NCI-H345 treated with DMSO at 0.1 percent for 48 hours (cell line): Measurements from ENCODE around the gene TGFBR3L.
"Not testable (repeated sequence)": the region's sequence is repeated elsewhere in the genome, so short reads cannot be mapped to it uniquely, and the experiment has no call there.

Experiments used
- DNase-seq: peaks from one replicate; lab custom pipeline; 2025; ENCODE audit not compliant: unreplicated experiment; lab: John Stamatoyannopoulos, UW

TGFBR3L gene

DNA sequence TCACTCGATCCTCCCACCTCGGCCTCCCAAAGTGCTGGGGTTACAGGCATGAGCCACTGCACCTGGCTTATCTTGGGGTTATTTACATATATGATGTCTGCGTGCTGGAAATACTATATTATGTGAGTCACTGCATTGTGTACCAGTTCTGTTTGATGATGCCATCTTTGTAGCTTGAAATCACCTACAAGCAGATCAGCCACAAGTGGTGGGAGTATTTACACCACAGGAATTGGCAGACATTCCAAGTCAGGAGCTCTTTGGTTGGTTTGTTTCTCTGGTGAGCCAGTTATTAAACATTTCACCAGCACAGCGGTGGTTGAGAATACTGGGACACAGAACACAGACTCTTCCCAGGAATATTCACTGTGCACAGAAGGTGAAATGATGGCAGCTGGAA is 33.3 kb downstream of the TGFBR3L start:
- DNase-seq, result no peak

DNA sequence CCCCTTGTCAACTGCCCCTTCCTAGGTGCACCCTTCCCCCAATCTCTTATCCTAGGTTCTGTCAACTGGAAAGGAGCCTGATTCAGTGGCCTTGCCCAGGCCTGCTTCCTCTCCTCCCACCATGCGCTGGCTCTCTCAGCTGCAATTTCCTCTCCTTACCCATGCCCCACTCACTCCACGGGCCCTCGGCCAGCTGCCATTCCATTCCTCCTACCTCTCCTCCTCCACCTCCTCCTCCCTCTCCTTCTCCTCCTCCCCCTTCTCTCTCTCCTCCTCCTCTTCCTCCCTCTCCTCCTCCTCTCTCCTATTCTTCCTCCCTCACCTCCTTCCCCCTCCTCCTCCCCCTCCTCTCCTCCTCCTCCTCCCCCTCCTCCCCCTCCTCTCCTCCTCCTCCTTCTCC is 38.4 kb downstream of the TGFBR3L start:
- DNase-seq, result no peak

DNA sequence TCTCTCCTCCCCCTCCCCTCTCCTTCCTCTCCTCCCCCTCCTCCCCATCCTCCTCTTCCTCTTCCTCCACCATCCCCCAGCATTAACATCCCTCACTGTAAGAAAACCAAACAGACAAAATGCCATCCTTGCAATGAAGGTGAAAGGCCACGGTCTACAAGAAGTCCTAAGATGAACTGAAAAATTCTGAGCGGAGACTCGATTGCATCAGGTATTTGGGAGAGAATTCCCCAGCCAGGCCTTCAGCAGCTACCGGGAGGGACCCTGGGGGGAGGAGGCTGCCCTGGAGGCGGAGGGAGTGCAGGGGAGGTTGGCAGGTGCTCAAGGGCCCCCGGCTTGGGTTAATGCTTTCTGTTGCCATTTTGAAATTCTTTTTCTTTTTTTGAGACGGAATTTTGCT is 38.9 kb downstream of the TGFBR3L start:
- no peak for DNase-seq

DNA sequence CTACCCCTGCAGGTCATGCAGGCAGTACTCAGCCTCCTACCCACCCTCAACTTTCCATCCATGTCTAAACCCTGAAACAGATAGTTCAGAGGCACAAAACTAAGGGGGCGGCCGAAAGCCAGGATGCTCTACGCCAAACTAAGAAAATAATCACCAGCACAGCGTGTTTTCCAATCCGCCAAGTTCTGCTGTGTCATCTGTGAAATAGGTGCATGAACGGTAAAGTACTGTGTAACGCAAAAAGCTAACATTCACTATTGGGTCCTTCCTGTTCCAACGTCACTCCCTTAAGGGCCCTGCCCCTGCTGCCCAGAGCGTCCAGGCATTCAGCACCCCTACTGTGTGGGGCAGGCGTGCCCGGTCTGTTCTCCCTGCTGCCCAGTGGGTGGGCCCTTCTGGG is 41.1 kb downstream of the TGFBR3L start:
- no peak for DNase-seq

DNA sequence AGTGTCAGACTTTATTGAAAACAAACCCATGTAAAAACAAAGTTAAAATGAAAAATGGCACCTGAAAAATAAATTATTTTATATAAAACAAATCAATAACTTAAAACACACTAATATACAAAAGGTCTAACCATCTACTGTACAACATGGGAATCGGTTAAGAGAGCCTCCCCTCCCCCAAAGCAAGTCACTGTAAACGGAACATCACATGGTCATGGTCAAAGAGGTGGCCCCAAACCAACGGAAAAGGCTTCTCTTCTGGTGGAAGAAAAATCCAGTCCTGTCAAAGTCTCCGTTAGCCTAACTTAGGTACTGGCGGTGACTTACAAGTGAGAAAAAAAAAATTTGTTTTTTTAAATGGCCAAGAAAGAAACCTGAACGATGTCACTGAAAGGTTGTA is 44.6 kb downstream of the TGFBR3L start:
- DNase-seq, result no peak

DNA sequence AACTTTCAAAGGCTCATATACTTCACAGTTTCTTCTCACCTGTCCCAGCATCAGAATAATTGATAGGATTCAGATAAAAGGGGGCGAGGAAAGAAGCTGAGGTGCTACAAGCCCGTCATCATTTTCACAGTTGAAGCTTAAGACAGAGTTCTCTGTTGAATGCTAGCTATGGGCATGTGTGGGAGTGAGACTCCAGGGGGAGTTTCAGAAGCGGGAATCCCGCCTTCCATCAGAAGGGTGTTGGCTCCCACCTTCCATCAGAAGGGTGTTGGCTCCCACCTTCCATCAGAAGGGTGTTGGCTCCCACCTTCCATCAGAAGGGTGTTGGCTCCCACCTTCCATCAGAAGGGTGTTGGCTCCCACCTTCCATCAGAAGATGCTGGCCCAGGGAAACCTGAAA is 46.5 kb downstream of the TGFBR3L start:
- DNase-seq, result not testable (repeated sequence)

DNA sequence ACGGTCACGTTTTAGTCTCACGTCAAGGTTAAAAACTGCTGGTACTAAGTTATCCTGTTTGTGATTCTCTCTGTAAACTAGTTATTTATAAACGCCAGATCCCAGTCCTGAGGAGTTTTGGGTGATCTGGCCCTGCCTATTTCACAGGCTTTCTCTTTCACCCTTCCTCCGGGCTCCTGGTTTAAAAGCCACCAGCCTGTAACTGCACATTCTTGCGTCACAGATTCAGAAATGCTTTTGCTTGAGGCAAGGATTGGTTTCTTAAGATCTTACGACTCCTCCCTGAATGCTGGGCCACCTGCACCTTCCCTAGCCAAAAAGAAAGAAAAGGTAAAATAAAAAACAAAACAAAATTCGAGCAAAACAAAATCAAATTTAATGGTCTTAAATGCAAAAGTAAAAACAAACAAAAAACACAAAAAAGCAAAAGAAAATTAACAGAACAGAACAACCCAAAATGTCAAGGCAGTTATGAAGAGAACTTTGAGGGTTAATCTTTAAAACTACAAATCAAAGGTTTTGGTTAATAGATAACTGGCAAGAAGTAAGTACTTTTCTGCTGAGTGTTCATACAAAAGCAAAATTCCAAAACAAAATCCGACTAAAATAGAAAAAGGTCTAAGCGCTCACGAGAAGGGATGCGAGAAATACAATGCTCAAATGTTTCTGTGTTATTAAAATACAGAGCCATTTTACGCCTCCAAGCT is 47.4 kb downstream of the TGFBR3L start:
- DNase-seq, result no peak

DNA sequence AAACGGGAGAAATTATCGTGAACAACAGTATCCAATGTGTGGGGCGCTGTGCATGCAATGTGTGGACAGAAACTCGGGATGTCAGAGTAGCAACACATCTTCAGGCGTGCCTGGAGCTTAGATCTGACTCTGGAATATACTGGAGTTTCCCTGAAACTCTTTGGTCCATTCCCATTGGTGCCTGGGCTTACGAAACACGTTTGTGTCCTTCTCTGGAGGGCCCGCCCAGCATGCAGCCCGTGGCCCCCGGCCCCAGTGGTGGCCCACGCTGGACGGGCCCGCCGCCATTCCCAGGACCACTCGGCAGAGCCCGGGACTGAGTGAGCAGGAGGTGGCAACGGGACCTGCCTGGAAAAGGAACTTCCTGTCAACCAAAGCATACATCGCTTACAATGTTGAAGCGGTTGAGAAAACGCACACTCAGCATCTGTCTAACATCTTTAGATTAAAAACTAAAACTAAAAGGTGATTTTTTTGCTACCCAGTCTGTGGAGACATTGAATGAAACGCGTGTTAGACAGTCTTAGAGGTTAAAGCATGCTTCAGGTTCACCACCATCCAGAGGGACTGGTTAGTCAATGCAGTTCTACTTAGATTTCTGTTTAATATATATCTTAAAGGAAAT is 48.1 kb downstream of the TGFBR3L start:
- DNase-seq, result no peak

DNA sequence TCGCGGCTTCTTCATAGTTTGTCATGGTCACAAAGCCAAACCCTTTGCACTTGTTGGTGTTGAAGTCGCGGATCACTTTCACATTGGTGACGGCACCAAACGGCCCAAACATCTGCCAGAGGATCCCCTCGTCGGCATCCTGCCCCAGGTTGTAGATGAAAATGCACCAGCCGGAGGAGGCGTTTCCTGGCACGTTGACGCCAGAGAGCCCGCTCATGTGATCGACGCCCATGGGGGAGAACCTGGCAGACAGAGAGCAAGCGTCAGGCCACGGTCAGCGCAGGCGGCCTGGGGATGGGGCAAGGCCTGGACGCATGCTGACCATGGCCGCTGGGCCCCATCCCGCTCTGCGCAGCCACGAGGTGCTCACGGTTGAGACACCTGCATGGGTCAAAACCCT is 48.9 kb downstream of the TGFBR3L start:
- no peak for DNase-seq

DNA sequence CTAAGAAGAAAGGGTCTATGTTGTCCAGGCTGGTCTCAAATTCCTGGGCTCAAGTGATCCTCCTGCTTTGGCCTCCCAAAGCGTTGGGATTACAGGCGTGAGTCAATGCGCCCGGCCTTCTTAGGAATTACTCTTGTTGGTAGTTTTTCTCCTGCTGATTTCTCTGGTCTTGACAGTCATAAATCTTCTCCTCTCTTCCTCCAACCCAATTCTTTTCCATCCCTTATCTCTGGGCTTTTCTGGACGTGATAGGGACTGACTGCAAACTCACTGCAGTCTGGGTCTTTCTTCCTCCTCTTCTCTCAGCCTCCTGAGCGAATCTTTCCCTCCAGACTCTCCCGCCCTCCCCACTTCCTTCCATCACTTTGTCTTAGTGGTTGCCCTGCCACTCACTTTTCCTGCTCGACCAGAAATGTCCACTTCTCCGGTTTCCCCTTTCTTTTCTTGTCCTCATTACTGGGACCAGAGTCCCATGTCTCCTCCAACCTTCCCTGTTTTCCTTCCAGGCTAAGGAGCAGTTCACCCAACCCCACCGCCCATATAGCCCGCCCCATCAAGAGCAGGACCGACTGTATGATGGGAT is 50.7 kb downstream of the TGFBR3L start:
- DNase-seq, result no peak

DNA sequence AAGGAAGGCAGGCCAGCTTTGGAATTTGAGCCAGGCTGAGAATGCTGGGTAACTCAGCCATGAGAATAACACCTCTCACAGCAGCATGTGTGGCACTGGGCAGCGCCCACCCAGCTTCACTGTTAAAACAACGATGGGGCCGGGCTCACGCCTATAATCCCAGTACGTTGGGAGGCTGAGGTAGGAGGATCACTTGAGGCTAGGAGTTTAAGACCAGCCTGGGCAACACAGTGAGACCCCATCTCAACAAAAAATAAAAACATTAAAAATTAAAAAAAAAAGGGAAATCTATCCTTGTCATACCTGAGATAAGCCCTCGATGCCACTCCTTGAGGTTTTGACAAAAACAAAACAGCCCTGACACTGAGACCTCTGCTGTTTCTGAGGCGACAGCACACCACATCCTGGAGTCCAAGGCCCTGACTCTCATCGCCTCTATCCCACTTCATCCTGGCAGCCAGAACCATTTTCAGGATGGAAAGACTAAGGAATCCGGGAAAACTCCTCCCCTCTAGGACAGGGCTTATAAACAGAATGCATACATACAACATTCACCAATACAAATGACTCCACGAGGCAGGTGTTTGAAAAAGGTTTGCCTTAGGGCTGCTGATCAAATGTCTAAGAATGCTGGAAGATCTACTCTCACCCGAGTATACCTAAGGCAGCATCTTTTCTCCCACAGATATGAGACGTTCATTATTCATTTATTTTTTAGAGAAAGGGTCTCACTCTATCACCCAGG is 51.5 kb downstream of the TGFBR3L start:
- DNase-seq, result no peak

DNA sequence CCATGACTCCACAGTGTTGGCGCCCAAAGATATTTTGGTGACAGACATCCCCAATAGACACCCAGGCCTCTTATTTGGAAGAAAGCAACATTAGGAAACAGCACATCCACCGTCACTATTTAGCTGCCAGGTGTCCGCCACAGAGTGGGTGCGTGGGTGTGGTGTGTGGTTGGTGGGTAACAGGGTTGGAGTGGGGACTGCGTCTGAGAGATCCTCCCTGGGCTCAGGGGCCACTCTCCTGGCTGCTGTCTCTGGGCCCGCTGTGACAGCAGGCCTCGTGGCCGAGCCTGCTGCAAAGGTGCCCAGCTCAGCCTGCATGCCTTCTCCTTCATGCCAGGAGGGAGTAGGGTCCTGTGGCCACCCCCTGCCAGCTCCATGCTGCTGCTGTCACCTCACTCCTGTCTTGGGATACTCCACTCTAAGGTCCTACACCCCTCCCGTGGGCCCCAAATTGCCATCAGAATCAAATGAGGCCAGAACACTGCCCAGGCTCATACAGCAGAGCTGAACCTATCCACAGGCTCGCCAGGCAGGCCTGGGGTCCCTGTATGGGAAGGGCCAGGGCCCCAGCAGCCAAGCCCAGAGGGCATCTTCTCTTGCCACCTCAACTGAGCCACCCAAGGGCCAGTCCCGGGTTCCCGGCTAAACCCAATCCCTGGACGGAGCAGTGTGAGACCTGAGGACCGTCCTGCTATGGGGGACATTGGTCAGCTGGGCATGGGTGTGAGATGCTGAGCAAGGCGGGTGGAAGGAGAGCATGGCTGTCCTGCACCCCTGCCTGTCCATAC is 53.6 kb downstream of the TGFBR3L start:
- no peak for DNase-seq
